HG03135 (cell line): Measurements from ENCODE around the gene GABBR2.

Source experiments
- ATAC-seq: cut with Tn5 transposase; IDR thresholded peaks from one replicate; pipeline ENCODE4 v1.9.1; 2021; ENCODE audit warnings: mild to moderate bottlenecking, moderate library complexity; ENCODE audit not compliant: unreplicated experiment

GABBR2 gene

GRCh38 chr9:98247831-98248657, 460.7 kb downstream of the GABBR2 start:
- no peak for ATAC-seq

GRCh38 chr9:98242426-98242825, 466.3 kb downstream of the GABBR2 start:
- no peak for ATAC-seq

- no peak for ATAC-seq
Observed at GRCh38 chr9:98241357-98242300, 467.1 kb downstream of the GABBR2 start.

- no peak for ATAC-seq
Observed at GRCh38 chr9:98240475-98240874, 468.3 kb downstream of the GABBR2 start.
